ENCODE measurements around the gene MAP4K2.
"Not testable (repeated sequence)": the region's sequence is repeated elsewhere in the genome, so short reads cannot be mapped to it uniquely, and the experiment has no call there.

The MAP4K2 gene

GRCh38 chr11:64838600-64839334 is 35.8 kb upstream of the MAP4K2 start:
- DNase-seq (ENCODE audit: low spot score), result no peak

DNA sequence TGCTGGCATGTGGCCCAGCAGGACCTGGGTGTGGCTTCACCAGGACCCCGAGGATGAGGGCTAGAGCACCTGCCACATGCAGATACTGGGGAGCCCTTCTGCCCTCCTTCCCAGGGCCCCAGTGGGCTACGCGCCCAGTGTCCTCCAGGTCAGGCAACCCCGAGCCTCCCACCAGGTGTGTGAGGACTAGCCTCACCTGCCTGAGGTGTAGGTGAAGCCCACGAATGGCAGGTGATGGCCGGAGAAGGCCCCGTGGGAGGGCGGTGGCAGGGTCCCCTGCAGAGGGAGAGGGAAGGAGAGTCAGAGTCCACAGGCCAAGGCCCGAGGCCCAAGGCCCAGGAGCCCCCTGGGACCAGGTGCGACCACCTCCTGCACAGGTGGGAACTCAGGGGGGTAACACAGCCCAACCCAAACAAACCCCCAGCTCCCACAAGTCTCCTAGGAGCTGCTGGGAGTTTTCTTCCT is 34.9 kb upstream of the MAP4K2 start:
- DNase-seq (ENCODE audit: low spot score), result no peak

DNA sequence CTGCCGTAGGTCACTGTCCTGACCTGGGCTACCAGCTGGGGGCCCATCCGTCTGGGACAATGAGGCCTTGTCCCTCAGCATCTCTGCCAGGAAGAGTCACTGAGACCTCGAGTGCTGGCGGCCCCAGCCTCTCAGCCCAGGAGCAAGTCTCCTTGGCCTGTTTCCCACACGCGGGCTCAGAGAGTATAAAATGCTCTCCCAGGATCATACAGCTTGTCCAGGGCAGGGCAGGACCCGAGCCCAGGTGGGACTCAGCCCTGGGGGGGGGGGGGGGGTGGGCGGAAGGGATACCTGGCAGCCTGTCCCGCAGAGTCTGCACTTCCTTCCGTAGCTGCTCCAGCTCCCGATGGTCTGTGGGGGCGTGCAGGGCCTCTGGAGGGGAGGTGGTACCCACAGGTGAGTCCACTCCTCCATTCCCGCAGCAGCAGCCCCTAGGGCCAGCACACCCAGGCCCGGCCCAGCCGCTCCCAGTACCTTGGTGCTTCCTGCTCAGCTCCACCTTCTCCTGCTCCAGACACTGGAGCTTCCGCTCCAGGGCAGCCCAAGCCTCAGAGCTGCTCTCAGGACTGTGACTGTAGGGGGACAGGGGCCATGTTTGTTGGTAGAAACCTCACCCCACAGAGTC is 33.5 kb upstream of the MAP4K2 start:
- no peak for DNase-seq (ENCODE audit: low spot score)

DNA sequence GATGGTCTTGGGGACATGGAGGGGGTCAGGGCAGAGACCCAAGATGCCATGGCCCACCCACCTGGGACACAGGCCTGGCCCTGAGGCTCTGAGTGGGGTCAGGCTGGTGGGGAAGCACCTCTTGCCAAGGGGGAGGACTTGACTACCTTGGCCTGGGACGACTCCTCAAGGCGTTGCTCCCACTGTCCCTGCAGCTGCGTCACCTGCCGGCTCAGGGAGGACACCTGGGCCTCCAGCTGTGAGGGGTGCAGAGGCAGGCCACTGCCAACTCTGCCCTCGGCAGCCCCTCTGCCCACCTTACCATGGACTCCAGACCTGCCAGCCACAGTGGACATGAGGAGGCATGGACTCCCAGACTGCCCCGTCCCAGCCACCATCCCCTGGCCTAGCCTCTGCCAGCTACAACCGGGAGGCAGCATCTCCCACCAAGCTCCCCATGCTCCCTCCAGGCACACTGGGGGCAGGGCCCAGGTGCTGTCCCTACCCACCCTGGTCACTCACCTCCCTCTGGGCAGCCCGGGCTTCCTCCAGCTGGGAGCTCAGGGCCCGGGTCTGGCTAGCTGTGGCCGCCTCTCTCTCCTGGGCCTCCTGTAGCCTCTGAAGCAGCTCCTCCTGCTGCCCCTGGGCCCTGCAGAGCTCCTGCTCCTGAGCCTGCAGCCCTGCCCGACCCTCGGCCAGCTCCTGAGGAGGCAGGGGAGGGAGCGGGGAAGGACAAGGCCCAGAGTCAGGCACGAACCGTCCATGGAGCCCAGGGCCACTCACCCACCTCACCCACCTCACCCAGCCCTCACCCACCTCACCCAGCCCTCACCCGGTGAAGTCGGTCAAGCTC is 32.8 kb upstream of the MAP4K2 start:
- no peak for DNase-seq (ENCODE audit: low spot score)

DNA sequence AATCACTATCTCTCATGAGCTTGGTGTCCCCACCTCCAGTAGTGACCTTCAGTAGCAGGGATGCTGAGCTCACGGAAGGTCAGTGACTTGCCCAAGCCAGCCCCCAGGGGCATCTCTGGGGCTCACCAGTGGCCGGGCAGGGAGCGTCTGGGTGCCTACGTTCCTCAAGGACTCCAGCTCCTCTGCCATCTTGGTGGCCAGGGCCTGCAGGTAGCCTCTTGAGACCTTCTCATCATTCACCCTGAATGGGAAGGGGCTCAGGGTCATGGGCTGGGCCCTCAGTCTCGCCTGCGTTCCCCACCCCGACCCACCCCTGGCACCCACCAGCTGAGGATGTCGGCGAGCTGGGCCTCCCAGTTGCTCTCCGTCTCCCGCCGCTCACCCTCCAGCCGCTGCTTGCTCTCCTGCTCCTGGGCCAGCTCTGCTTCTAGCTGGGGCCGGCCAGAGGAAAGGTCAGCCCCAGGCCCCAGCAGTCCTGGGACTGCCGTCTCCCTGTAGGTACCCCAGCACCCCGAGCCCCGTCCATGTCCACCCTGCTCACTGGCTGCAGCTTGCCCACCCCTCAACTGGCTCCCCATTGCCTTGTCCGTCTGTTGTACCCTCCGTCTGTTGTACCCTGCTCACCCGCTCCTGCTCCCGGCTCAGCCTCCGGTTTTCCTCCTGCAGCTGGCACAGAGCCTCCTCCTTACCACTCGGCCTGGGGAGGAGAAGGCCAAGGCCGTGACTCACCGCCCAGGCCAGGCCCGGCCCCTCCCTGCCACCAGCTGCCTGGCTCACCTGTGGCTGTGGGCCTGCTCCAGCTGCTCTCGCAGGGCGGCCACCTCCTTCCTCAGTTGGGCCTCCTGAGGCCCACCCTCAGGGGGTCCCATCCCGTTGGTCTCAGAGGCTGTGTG is 32.0 kb upstream of the MAP4K2 start:
- DNase-seq (ENCODE audit: low spot score), result no peak

DNA sequence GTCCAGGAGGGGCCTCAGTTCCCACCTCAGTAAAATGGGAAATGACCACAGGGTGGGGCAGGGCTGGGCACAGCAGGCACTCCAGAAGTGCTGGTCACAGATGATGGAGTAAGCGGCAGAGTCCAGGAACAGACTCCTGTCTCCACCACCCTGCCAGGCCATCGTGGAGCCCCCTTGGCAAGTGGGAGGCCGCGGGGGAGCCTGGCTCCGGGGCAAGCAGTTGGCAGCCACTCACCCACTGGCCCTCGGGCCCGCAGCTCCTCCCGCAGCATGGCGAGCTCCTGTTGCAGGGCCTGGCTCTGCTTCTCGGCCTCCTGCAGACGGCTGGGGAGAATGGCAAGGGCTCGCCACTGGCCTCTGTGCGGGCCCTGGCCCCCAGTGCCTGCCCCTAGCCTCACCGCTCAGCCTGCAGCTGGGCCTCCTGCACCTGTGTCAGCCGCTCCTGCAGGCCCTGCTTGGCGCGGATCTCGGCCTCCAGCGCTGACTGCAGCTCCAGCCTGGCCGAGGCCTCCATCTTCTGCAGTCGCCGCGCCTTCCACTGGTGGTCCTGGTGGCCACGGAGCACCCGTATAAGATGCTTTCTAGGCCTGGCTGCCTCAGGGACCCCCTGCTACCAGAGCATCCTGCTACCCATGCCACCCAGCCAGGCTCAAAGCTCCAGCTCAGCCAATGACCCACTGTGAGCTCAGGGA is 31.2 kb upstream of the MAP4K2 start:
- DNase-seq (ENCODE audit: low spot score), result no peak

DNA sequence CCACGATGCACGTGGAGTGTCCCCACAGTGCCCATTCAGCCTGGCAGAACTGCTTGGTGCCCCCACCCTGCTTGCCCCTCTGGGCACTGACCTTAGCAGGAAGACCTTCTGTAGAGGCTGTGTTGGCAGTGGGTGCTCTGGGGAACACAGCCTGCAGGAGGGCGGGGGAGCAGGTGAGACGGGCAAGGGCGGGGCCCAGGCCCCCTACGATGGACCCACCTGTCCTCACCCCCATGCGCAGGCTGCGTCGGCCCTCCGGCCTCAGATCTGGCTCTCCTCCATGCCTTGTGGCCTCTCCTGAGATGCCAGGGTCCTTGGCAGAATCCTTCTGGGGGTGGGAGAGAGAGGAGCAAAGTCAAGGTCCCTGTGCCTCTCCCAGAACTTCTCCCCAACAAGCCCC is 30.5 kb upstream of the MAP4K2 start:
- DNase-seq (ENCODE audit: low spot score), result no peak

GRCh38 chr11:64833198-64833502 is 30.1 kb upstream of the MAP4K2 start:
- no peak for DNase-seq (ENCODE audit: low spot score)

- DNase-seq (ENCODE audit: low spot score), result no peak
Measured at GRCh38 chr11:64832467-64833197, 29.6 kb upstream of the MAP4K2 start.

DNA sequence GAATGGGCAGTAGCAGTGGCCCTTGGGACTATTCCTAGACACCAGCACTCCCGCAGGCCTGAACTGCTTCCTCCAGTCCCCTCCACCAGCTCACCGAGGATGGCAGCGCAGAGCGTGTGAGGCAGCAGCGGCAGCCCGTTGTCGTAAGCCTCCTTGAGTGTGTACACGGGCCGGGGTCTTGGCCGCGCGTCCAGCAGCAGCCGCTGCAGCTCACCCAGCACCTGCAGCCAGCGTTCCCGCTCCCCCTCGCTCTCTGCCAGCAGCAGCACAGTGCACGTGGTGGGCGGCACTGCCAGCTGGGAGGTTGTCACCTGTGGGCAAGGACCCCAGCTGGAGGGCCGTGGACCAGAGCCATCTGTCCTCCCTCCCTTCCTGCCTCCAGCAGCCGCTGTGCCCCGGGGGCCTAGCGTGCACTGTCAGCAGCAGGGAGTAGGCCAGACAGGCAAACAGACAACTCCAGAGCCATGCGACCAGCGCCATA is 28.4 kb upstream of the MAP4K2 start:
- DNase-seq (ENCODE audit: low spot score), result no peak

GRCh38 chr11:64829536-64830251 is 26.7 kb upstream of the MAP4K2 start:
- DNase-seq (ENCODE audit: low spot score), result no peak

- no peak for DNase-seq (ENCODE audit: low spot score)
Measured at GRCh38 chr11:64827451-64827839, 24.4 kb upstream of the MAP4K2 start.

DNA sequence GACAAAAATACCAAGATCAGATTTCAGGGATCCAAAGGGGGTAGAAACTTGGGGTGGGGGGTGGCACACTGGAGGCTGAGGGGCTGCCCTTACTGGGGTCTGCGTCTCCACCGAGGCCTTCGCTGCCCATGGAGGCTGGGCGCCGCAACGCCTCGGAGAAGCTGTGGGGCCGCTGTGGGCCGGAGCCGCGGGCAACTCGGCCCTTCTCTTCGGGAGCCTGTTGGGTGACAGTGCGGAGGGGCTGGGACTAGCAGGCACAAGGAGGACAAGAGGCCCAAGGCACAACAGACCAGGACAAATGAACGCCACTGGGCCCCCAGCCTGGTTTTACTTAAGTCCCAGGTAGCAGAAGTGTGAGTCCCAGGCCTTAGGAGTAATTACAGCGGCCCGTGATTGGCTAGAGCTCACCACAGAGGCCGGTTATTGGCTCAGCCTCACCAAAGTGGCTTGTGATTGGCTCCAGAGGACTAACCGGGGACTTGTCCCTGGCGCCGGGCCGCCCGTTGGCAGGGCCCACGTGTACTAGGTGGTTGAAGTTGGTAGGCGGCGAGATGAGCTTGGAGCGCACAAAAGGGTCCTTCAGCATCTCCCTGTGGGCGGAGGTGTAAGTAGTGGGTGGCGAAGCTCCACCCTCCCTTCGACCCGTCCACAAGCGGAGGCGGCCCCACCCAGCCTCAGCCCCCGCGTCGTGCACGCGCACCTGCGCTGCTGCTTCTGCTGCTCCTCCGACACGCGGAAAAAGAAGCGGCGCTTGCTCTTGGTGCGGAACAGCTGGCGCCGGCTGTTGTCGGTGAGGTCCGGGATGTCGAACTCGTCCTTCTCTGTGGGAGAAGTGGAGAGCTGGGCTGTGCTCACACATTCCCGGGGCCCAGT is 23.8 kb upstream of the MAP4K2 start:
- no peak for DNase-seq (ENCODE audit: low spot score)

- DNase-seq (ENCODE audit: low spot score), result no peak
Measured at GRCh38 chr11:64826062-64826461, 23.0 kb upstream of the MAP4K2 start.

DNA sequence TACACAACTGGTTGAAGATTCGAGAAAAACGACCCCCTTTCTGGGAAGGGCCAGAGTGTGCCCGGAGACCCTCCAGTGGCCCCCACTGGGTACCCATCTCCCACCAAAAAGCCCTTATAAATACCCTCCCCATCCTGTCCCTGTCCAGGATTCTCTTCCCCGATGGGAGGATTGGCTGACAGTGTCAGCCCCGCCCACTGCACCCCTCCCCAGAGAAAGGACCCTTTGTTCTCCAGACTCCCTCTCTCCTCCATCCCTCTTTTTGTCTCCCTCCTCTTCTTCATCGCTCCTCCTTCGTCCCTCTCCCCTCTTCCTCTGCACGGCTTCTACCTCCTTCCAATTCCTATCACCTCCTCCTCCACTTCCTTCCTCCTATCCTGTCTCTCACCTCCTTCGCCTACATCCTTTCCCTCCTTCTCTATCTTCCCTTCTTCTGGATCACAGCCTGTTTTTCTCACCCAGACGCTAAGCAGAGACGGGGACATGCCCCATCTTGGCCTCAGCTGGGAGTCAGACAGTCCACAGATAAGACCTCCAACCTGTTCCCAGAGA is 20.6 kb upstream of the MAP4K2 start:
- no peak for DNase-seq (ENCODE audit: low spot score)

- no peak for DNase-seq (ENCODE audit: low spot score)
Measured at GRCh38 chr11:64817476-64817875, 14.5 kb upstream of the MAP4K2 start.

DNA sequence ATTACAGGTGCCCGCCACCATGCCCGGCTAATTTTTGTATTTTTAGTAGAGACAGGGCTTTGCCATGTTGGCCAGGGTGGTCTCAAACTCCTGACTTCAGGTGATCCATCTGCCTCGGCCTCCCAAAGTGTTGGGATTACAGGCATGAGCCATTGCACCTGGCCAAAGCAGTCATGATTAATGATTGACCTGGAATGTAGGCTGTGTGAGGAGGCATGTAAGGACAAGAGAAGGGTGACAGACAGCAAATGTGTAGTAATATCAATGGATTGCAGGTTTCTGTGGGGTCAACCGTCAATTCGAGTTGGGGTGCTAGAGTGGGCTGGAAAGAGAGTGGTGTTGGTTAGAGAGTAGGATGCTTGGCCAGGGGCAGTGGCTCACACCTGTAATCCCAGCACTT is 12.4 kb upstream of the MAP4K2 start:
- not testable (repeated sequence) for DNase-seq (ENCODE audit: low spot score)

GRCh38 chr11:64814712-64815187 is 11.7 kb upstream of the MAP4K2 start:
- DNase-seq (ENCODE audit: low spot score), result no peak

DNA sequence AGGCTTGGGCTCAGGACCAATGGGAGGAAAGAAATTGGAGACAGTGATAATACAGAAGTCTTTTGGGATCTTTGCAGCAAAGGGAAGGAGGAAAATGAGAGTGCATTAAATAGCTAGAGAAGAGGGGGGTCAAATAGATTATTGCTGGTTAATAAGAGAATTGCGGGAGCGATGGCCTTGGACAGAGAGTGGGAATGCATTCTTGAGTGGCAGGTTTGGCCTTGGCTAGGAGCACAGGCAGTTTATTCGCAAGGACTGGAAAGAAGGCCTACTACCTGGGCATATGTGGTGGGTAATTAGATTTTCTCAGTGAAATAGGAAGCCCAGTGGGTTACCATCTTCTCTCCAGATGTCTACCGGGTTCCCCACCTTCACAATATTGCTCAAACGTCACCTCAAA is 10.8 kb upstream of the MAP4K2 start:
- DNase-seq (ENCODE audit: low spot score), result no peak
